Fibroblast of the aortic adventitia (primary cell): ENCODE measurements around the gene SLC29A4. TPM values are rescaled to one million over a fixed set of nuclear protein-coding genes. Genes with fewer than 3 reads are reported as not detected.
"Not testable (repeated sequence)": the region's sequence is repeated elsewhere in the genome, so short reads cannot be mapped to it uniquely, and the experiment has no call there.

Source experiments
- DNase-seq: peaks from one replicate; pipeline ENCODE4 v3.0.0-alpha.2; 2010; ENCODE audit warnings: low read depth
- H3K4me3 ChIP-seq: 2 replicates; pipeline ENCODE4 v1.5.1; 2011; ENCODE audit warnings: low read depth, mild to moderate bottlenecking, control low read depth, low read length, moderate library complexity
- total RNA-seq: library from RNA; depleted of rRNA; stranded (reverse); fragments of >200 nt; gene quantifications from 2 replicates; pipeline ENCODE4 v1.2.3, GENCODE V29; 2012; ENCODE audit warnings: low replicate concordance
- TF ChIP-seq, protein P1 (sequence below): IDR thresholded peaks from 2 replicates; pipeline ENCODE4 v1.5.1; 2011; ENCODE audit warnings: mild to moderate bottlenecking, low read length, control low read depth, inconsistent platforms; ENCODE audit not compliant: insufficient read depth

Gene SLC29A4
- total RNA-seq, 1 donor = 0.90 TPM

DNA sequence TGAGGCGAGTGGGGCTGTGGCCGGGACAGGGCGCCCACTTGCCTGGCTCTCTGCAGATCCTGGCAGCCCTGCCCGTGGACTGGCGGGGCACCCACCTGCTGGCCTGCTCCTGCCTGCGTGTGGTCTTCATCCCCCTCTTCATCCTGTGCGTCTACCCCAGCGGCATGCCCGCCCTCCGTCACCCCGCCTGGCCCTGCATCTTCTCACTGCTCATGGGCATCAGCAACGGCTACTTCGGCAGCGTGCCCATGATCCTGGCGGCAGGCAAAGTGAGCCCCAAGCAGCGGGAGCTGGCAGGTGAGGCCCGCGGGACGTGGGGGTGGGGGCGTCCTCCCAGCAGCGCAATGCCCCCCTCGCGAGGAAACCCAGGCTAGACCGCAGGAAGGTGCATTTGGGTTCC is 17.6 kb downstream of the SLC29A4 start:
- TF ChIP-seq, protein P1, sequence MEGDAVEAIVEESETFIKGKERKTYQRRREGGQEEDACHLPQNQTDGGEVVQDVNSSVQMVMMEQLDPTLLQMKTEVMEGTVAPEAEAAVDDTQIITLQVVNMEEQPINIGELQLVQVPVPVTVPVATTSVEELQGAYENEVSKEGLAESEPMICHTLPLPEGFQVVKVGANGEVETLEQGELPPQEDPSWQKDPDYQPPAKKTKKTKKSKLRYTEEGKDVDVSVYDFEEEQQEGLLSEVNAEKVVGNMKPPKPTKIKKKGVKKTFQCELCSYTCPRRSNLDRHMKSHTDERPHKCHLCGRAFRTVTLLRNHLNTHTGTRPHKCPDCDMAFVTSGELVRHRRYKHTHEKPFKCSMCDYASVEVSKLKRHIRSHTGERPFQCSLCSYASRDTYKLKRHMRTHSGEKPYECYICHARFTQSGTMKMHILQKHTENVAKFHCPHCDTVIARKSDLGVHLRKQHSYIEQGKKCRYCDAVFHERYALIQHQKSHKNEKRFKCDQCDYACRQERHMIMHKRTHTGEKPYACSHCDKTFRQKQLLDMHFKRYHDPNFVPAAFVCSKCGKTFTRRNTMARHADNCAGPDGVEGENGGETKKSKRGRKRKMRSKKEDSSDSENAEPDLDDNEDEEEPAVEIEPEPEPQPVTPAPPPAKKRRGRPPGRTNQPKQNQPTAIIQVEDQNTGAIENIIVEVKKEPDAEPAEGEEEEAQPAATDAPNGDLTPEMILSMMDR = no peak
- no peak overlapping the region for H3K4me3 ChIP-seq
- DNase-seq = no peak

GRCh38 chr7:5302577-5302976 is 19.8 kb downstream of the SLC29A4 start:
- H3K4me3 ChIP-seq = no peak overlapping the region
- no peak for DNase-seq
- TF ChIP-seq, protein P1 = no peak

- no peak for DNase-seq
- TF ChIP-seq, protein P1 = no peak
- no peak overlapping the region for H3K4me3 ChIP-seq
Observed at GRCh38 chr7:5303061-5303460, 20.3 kb downstream of the SLC29A4 start.

- no peak overlapping the region for H3K4me3 ChIP-seq
- TF ChIP-seq, protein P1 = no peak
- no peak for DNase-seq
Observed at GRCh38 chr7:5303591-5304505, 21.1 kb downstream of the SLC29A4 start.

GRCh38 chr7:5305050-5305449 is 22.3 kb downstream of the SLC29A4 start:
- not testable (repeated sequence) for H3K4me3 ChIP-seq, DNase-seq

DNA sequence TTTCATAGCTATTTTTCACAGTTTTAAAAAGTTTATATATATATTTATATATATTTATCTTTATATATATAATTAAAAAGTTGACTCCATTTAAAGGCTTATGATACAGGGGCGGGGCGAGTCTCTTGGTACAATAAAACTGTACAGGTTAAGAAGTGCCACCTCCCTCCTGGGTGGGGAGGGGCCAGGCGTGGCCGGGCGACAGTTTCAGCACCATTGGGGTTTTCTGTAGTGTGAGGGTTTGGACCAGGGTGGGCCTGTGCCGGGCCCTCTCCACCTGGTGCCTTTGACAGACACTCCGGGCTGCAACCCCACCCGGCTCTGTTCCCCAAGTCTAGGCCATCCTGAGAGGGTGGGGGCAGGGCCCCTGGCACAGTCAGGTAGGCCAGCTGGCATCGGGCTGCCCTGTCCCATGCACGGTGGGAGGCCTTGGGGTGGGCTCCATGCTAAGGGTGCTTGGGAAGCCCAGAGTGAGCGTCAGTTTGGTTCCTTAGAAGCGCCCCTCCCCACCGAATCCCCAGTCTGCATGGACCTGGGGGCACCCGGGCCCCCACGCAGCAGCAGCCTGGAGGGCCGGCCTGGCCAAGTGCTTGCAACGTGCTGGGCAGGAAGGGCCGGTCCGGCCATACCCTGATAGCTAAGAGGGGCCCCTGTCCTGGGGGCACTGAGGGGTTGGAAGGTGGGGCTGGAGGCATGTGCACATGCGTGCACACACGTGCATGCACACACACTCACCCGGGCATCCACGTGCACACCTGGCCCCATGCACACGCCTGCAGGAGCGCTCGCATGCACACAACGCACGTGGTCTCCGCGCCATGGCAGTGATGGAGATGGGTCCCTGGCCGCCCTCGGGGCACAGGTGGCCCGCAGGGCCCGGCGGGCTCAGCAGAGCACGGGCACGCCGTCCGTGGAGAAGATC is 24.7 kb downstream of the SLC29A4 start:
- H3K4me3 ChIP-seq, DNase-seq: not testable (repeated sequence)

GRCh38 chr7:5309146-5309545 is 26.4 kb downstream of the SLC29A4 start:
- DNase-seq = no peak
- TF ChIP-seq, protein P1 = no peak
- no peak overlapping the region for H3K4me3 ChIP-seq
